ENCODE measurements around the gene LSM10.

Gene LSM10

DNA sequence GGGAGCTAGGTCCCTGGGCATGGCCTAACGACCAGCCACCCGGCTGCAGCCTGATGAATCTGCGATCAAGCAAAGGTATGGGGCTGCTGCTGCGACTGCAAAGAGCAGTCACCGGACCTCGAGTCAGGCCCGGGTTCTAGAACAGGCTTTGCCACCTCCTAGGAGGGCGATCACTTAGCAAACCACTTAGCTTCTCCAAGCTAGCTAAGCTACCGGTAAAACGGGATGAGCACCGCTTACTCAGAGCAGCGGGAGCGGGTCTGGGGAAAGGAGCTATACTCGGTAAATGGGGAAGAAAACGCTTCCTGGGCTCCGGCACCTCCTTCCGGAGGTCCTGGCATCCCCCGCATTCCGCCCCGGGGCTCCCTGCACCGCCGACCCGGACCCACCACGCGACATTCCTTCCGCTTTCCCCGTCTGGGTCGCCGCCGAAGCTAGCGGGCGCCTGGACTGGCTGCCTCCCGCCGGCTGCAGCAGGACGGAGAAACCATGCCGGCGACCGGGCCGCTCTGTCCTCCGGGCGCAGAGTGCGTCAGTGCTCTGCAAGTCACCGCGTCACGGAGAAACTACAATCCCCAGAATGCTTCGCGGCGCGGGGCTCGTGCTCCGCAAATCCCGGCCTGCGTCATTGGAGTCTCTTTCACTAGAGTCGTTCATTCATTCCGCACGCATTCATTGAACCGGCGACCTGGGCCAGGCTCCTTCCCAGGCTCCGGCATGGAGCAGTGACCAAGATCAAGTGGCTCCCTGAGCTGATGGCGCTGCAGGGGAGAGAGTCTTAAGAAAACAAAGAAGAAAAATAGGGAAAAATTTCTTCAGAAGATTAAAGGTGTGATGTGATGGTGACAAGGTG lies at the start of gene LSM10:
LSM10 (minus strand) TSS at position 531 of the 853 bp plus-strand sequence. CDS start 3,779 bp downstream, outside the sequence.
- peak; percentile 88 for DNase-seq (ENCODE audit: low read depth)

DNA sequence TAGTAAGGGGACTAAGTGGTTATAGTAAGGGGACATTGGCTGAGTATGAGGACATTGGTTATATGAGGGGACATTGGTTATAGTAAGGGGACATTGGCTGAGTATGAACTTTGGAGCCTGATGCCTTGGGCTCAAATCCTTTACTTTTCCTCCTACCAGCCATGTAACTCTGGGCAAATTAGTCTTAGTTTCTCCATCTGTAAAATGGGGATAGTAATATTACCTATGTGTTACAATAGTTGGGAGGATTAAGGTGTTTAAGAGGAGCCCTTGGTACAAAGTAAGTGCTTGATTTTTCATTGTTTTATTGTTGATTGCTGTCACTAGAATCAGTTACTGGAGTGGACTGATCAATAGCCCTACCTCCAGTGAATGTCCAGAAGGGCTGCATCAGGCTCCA lies 49.7 kb upstream of the LSM10 start:
- DNase-seq (ENCODE audit: low read depth) = no peak

DNA sequence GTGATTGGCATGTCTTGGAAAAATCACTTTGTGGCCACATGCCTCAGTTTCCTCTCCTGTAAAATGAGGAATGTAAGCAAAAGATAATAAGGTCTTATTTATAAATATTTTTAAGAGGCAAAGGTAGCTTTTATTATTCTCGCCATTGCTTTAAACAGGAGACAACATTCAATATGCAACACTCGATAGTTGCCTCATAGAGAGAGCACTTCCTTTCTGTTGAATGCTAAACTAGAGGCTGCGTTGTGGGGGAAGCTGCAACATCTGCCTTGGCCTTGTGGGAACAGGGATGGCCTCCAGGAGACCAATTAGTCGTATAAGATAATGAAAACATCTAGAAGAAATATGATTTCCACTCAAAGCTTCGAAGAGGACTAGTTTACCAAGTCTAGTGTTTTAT lies 49.0 kb upstream of the LSM10 start:
- DNase-seq (ENCODE audit: low read depth) = no peak

DNA sequence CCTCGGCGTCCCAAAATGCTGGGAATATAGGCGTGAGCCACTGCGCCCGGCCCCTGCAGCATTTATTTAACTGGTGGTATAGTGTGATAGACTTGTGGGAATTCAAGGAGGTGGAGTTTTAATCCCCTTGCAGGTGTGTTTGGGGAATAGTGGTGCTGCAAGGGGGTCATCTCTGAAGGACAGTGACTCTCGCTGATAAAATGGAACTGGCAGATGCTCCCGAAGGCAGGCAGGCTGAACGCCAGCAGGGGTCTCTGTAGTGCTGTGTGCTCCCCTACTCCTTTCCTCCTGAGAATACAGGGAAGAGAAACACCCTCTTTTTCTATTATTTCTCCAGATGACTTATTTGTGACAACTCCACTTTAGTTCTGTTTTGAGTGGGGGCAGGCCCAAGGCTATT lies 48.6 kb upstream of the LSM10 start:
- DNase-seq (ENCODE audit: low read depth) = no peak

DNA sequence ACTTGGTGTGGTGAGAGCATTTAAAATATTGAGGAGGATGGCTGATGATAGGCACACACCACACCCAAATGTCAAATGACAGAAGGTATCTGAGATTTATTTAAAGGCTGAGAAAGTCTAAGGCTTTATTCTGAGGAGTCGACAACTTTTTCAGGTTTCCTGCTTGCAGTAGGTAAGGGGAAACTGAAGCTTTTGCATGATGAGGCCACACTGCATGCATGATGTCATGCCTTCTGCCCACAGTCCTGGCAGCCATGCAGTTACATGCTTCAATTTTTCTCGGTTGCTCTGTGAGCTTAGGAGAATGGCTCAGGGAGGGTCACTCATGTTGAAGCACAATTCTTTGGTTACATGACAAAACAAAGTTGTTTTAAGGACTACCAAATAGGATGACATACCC lies 45.6 kb upstream of the LSM10 start:
- no peak for DNase-seq (ENCODE audit: low read depth)

DNA sequence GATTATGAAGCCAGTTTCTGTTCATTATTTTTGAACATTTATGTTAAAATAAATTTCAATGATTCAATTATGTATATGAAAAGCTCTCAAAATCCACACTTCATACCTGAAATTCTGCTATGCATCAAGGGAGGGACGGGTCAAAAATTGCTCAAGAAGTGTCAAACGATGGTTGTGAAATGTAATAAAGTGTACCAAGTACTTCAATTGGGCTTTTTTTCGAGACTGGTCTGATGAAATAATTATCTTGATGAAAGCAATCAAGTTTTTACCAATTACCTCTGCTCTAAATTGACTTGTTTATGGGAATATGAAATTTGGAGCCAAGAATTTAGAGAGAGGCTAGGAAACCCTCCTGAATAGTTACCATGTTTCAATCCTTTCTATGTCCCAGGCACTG lies 44.6 kb upstream of the LSM10 start:
- no peak for DNase-seq (ENCODE audit: low read depth)

DNA sequence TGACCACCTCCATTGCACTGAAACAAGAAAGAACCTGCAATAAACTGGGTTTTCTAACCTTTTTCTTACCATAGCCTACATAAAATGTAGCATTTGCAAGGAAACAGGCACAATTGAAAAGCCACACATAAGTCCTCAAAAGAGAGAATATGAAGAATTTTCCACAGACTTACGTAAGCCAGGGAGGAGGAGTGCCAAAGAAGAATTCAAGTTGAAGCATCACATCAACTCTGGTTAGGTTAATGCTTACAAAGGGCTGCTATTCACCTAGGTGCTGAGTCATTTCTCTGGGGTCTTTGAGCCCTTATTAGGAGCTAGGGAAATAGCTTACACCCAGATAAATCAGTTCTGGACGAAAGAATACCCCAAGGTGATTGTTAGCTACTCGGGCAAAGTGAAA lies 42.9 kb upstream of the LSM10 start:
- no peak for DNase-seq (ENCODE audit: low read depth)

DNA sequence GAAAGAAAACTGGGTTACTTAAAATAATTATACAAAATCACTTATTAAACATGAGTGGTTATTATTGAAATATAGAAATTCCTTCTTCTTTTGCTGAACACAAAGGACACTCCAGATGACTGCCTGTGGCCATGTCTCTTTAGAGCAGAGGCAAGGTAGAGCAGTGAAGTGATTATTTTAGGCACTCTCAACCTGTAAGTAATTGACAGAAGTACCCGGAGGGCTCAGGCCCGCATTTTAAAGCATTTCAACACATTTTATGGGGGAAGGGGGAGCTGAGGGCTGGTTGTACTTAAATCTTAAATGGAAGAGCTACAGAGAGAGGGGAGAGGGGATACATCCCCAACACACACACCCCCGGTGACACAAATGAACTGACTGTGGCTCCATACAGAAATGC lies 42.3 kb upstream of the LSM10 start:
- DNase-seq (ENCODE audit: low read depth) = no peak

DNA sequence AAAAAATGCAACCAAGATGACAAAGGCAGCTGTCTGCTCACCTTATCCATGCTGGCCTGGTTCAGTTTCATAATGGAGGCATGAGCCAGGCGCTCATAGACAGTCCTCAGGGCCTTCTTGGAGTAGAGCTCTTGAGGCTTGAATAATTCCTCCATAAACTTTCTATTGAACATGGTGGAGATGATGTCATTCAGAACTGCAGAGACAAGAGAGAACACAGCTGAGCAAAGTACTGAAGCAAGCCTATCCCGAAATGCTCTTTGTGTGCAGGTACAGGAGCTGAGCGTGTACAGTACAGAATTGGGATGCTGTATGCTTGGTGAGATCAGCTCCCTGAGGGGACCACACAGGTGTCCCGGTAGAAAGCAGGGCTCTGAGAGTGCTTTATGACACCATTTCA lies 41.0 kb upstream of the LSM10 start:
- DNase-seq (ENCODE audit: low read depth) = no peak

DNA sequence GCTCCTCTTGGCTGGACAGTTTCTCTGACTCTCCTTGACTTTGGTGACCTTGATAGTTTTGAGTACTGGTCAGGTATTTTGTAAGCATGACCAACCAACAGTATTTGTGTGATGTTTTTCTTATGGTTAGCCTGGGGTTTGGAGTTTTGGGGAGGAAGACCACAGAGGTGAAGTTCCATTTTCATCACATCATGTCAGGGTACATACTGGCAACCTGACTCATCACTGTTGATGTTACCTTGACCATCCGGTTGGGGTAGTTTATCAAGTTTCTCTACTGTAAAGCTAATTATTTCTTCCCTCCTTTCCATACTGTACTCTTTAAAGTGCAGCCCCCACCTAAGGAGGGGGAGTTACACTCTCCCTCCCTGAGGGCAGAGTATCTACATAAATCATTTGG lies 39.1 kb upstream of the LSM10 start:
- no peak for DNase-seq (ENCODE audit: low read depth)

DNA sequence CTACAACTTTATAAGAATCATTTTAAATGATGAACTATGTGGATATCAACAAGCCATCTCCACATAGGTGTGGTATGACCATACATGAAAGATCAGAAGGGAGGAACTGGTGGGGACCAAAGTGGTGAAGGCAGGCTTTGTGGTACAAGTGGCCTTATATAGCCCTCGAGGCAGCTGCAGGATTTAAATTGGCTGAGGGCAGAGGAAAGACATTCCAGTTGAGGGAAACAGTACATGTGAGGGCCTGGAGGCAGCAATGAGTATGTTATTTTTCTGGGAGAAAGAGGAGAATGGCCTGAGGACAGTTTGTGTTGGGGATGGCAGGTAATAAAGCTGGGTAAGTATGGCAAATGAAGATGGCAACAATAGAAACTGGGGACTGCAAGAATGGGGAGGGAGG lies 35.4 kb upstream of the LSM10 start:
- no peak for DNase-seq (ENCODE audit: low read depth)

DNA sequence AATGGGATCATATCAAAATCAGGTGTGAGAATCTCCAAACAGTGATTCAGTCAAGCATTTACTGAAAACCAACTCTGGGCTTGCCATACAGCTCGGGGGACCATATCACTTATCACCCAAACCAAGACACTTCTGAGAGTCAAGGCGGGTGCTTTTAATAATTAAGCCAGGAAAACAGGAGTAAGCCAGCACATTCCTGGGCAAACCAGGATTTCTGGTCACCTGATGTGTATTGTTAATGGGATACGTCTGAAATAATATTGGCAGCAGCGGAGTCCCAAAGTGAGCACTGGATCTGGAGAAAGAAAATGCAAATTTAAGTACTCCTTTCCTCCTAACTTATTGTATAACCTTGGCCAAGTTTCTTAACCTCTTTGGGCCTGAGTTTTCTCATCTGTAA lies 34.9 kb upstream of the LSM10 start:
- no peak for DNase-seq (ENCODE audit: low read depth)

DNA sequence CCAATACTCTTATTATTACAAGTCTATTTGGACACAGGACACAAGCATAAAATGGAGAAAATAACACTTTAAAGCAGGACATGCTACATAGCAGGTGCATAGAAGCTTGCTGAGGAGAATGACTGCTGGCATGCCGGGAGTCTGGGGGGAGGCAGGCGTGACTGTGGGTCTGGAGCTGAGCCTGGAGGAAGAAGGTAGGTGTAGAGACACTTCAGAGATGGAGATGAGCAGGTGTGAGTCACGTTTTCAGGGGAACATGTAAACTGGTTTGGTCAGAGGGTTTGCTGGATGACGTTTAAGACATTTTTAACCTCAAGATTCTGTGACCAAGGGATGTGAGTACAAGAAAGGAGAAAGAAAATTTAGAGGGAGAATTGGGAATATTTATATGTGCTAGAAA lies 28.1 kb upstream of the LSM10 start:
- no peak for DNase-seq (ENCODE audit: low read depth)

DNA sequence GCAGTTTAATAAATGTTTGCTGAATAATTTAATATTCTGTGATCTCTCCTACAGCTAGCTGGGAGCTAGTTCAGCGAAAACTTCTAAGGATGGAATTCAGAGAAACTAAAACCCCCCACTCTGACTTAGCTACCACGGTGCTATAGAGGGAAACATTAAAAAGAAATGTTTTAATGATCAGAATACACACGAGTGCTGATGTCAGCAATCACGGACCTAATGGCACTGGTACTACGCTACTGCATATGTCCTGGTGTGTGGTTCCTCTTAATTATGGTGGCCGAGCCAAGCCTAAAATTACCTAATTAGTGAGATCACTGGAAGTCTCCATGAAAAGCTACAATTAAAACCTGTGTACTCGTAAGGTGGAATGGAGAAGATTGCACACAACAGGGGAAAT lies 23.9 kb upstream of the LSM10 start:
- DNase-seq (ENCODE audit: low read depth) = no peak

DNA sequence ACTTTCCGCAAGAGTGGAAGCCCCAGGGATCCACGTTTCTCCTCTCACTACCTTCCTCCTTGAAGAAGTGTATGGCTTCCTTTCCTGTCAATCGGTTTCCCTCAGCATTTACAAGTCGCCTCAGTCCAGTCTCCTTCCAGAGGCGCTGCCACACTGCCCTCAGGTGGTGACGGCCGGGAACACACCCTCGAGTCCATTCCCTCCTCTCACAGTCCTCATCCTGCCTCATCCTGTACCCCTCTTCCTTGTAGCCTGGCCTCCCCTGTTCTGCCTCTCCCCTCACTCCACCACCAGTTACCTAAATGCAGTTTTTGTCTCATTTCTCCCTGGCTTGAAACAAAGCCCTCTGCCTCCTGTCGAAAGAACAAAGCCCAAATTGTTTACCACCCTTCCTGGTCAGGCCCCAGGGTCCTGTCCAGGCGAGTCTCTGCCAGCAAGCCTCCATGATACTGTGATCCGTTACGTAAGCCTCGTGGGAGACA lies 23.2 kb upstream of the LSM10 start:
- peak; percentile 86 for DNase-seq (ENCODE audit: low read depth)

DNA sequence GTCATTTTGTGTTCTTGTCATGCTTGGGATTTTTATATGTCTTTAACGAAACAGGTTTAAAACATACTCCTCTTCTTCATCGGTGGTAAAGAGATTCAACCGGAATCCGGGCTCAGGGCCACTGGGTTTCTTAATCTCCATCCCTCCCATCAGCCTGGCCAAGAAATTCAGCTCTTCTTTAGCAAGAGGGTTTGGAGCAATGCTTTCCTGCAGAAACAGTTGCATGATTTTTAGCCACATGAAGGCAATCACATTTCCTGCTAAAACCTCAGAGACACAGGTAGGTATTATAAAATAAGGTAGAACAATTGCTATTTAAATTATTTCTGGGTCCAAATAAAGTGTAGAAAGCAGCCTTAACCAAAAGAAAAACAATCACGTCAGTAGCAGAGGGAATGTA lies 22.7 kb upstream of the LSM10 start:
- no peak for DNase-seq (ENCODE audit: low read depth)

DNA sequence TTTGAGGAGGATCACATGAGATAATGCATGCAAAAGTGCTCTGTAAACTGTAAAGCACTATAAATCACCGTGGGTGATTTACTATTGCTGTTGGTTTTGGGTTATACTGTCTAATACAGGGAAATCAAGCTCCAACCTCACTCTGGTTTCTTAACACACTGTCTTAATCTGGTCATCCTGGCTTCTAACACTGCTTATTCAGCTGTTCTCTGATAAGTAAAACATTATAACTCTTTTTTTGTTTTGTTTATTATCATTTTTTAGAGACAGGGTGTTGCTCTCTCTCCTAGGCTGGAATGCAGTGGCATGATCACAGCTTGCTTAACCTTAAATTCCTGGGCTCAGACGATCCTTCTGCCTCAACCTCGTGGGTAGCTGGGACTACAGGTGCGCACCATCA lies 21.9 kb upstream of the LSM10 start:
- no peak for DNase-seq (ENCODE audit: low read depth)

DNA sequence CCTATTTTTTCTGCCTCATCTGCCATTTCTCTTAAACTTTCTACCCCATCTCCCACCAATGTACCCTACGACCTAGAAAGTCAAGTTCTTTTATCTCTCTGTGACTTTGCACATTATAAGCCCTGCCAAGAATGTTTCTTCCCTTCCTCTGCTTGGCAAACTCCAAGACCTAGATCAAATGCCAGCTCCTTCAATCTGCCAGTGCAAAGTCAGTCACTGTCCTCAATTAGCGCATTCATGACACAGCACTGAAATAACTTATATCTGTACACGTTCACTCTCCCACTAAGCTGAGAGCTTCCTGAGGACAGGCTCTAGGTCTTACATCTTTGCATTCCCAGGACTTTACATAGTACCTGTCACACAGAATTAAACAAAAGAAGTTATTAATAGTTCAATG lies 21.4 kb upstream of the LSM10 start:
- no peak for DNase-seq (ENCODE audit: low read depth)

DNA sequence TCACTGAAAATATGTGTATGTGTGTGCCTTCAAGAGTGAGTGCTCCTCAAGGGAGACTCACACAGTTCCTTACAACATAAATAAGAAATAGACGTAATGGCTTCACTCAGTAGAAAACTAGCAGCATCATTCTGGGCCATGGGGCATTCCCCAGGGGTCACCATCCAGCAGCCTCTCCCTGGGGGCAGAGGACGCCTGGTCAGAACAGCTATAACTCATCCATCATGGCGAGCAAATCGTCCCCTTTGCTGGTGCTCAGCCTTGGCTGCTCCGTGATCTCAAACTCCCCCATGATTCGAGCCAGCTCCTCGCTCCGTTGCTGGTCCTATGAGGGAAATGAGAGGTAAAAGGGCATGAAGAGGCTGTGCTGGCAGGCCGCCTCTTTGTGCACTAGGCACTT lies 20.2 kb upstream of the LSM10 start:
- no peak for DNase-seq (ENCODE audit: low read depth)

DNA sequence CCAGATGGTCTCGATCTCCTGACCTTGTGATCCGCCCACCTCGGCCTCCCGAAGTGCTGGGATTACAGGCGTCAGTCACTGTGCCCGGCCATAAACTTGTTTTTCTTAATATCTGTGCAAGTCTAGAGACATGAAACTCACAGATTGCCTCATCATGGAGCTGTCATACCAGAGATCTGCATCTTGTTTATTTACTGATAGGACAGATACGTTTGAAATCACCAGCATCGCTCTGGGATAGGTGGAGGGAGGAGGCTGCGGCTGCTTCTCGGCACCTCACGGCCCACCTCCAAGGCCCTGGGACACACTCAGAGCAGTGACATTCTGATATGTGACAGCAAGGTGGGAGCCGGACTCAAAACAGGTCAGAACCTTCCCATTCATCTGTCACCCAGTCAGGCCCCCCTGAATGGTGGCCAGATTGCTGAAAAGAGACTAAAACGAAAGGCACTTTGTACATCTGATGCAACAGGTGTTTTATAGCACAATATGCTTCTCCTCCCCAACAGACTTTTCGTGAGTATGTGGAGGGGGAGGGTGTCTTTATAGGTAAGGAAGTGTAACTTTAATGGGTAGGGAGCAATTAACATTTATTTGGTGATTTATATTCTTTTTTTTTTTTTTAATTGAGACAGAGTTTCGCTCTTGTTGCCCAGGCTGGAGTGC lies 18.1 kb upstream of the LSM10 start:
- DNase-seq (ENCODE audit: low read depth) = no peak

DNA sequence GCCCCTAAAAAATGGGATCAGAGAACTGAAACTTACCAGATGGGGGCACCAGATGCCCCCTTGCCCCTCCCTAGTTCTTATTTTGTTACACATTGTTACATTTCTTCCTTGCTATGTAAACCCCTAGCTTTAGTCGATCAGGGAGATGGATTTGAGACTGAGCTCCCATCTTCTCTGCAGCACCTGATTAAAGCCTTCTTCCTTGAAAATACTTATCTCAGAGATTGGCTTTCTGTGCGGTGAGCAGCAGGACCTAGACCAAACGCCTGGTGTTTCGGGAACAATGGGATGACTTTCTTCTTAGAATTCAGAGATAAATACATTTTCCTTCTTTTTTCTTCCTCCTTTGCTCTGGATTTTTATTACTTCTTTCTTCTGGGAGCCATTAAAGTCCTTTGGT lies 16.7 kb upstream of the LSM10 start:
- no peak for DNase-seq (ENCODE audit: low read depth)

DNA sequence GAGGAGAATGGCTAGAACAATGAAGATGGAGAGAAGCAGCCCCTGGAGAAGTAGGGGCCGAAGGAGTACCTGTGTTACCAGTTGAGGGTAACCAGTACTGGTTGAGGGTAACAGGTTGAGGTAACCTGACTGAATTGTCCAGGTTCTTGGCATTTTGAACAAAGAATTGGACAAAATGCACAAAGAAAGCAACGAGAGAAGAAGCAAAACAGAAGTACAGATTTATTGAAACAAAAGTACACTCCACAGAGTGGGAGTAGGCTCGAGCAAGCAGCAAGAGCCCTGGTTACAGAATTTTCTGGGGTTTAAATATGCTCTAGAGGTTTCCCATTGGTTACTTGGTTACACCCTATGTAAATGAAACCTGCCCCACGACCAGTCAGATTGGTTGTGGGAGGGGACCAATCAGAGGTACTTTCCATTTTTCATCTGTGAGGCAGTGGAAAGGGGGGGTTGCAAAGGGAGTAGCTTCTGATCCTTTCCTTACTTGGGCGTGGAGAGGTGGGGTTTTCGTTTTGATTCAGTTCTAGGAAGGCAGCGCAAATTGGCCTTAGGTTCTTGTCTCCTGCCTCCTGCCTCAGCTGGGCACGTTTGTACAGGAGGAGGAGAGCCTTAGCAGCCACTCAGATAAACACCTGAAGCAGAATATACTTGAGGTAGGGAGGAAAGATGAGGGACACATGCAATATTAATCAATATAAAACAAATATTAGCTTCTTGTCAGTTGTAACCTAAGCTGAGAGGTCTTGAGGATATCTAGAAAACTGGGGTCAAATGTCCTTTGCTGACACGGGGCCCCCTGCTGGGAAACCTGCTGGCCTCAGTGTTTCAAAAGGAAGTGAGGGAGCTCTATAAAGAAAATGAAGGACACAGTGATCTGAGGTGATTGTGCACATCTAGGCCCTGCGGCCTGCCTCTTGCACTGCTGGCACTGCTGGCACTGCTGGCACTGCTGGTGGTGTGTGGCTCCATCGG lies 14.3 kb upstream of the LSM10 start:
- peak; percentile 30 for DNase-seq (ENCODE audit: low read depth)
